C1 segment of cervical spinal cord (tissue), 14 donors: ENCODE results near the gene CEMIP2.
A peak's percentile ranks its signal among the peaks of the same experiment; 100 is the strongest.
"Not testable (repeated sequence)": the region's sequence is repeated elsewhere in the genome, so short reads cannot be mapped to it uniquely, and the experiment has no call there.

Source experiments
- DNase-seq, 14 donors: peaks; one replicate each; lab custom pipeline; 2025; lab: John Stamatoyannopoulos, UW

CEMIP2 gene

GRCh38 chr9:71677209-71677608 is 91.1 kb downstream of the CEMIP2 start:
- no peak for DNase-seq

GRCh38 chr9:71676460-71676859 is 91.9 kb downstream of the CEMIP2 start:
- no peak for DNase-seq

GRCh38 chr9:71675857-71676165 is 92.5 kb downstream of the CEMIP2 start:
- no peak for DNase-seq

GRCh38 chr9:71675105-71675856 is 93.0 kb downstream of the CEMIP2 start:
- no peak for DNase-seq

GRCh38 chr9:71672573-71672972 is 95.7 kb downstream of the CEMIP2 start:
- DNase-seq = no peak

- no peak for DNase-seq
Measured at GRCh38 chr9:71671289-71671688, 97.0 kb downstream of the CEMIP2 start.

- no peak for DNase-seq
Measured at GRCh38 chr9:71670121-71670520, 98.2 kb downstream of the CEMIP2 start.

- no peak for DNase-seq
Measured at GRCh38 chr9:71669284-71669995, 98.9 kb downstream of the CEMIP2 start.

- no peak for DNase-seq
Measured at GRCh38 chr9:71668717-71669116, 99.6 kb downstream of the CEMIP2 start.

- DNase-seq = no peak
Measured at GRCh38 chr9:71665247-71665646, 103.1 kb downstream of the CEMIP2 start.

- DNase-seq = no peak
Measured at GRCh38 chr9:71664566-71664965, 103.7 kb downstream of the CEMIP2 start.

- no peak for DNase-seq
Measured at GRCh38 chr9:71663931-71664459, 104.3 kb downstream of the CEMIP2 start.

- no peak for DNase-seq
Measured at GRCh38 chr9:71663216-71663615, 105.1 kb downstream of the CEMIP2 start.

- DNase-seq = no peak
Measured at GRCh38 chr9:71662082-71662481, 106.2 kb downstream of the CEMIP2 start.

- DNase-seq = not testable (repeated sequence)
Measured at GRCh38 chr9:71657276-71657675, 111.0 kb downstream of the CEMIP2 start.

GRCh38 chr9:71656496-71656895 is 111.8 kb downstream of the CEMIP2 start:
- no peak for DNase-seq

GRCh38 chr9:71655778-71656177 is 112.5 kb downstream of the CEMIP2 start:
- DNase-seq = no peak

GRCh38 chr9:71655141-71655540 is 113.2 kb downstream of the CEMIP2 start:
- no peak for DNase-seq

- DNase-seq = no peak
Measured at GRCh38 chr9:71652480-71652879, 115.8 kb downstream of the CEMIP2 start.

- DNase-seq = no peak
Measured at GRCh38 chr9:71648453-71648852, 119.9 kb downstream of the CEMIP2 start.

GRCh38 chr9:71647094-71647591 is 121.2 kb downstream of the CEMIP2 start:
- DNase-seq = peak in 7 of 14 donors; percentile 6 to 37 (median 28)

GRCh38 chr9:71646131-71646530 is 122.2 kb downstream of the CEMIP2 start:
- no peak for DNase-seq

GRCh38 chr9:71644819-71645362 is 123.4 kb downstream of the CEMIP2 start:
- no peak for DNase-seq
